Measurements from ENCODE around the gene GASK1A.

Gene GASK1A

DNA sequence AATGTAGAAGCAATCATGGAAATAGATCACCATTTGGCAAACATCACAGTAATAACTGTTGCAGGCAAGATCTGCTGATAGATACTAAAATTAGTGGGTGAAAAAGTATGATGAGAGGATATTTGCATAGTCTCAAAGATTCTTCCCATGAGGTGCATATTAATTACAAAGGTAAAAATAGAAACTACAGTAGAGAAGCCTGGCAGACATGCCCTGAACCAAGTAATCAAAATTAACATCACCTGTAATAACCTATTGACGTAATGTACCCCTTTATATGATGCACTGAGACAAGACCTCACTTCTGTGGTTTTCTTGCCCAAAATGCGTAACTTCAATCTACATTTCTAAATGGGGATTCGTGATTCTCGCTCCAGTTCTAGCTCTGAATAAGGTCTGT, 112.4 kb downstream of the GASK1A start:
- ATAC-seq (no peak), DNase-seq (no peak)

DNA sequence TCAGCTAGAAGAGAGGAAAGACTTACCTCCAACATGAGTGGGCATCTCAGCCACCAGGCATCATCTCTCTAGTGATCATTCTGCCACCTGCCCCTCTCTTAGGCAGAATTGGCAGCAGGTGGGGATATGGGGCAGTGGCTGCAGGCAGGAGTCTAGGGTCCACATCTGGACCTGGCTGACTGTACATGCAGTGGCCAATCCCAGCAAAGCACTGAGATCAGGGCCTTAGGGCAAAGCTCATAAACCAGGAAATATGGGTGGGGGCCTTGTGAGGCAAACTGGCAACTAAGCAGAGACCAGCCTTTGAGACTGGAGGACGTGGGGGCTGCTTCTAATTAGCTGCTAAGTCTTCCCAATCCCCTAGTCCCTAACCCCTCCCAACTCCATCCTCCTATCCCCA, 113.9 kb downstream of the GASK1A start:
- DNase-seq = no peak

DNA sequence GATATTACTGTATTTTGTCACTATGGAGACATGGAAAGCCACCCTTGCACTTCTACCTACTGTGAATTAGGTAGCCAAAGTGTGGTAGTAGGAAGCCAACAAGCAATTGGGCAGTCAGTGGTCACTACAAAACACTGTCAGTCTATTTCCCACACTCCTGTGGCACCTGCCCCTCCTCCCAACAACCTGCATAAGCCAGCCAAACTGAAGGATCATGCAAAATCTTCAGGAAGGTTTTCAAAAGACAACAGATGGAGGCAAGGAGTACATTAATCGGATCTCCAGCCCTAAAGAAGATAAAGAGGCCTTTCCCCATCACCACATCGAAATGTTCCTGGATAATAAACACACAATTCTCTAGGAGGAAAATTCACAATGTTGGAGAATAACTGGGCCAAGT, 114.9 kb downstream of the GASK1A start:
- no peak for DNase-seq
- no peak for ATAC-seq

More for the DNA sequence above, 113.9 kb downstream of the GASK1A start:
- ATAC-seq = no peak

DNA sequence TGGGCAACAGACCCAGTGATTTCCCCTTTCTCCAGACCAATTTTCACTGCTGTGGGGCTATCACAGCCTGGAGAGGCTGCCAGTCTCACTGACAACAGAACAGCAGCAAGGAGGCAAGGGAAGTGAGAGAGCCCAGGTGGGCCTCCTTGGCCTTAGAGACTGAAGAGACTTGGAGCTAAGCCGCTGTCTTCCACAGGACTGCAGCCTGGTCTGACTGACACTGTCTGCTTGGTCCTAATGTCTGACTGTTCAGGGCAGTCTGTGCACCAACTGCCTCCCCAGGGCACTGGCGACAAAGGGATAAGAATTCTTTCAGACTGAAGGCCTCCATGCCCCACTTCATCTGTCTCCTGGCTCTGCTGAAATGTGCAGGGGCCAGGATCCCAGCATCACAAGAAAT, 115.3 kb downstream of the GASK1A start:
- ATAC-seq = no peak
- no peak for DNase-seq

DNA sequence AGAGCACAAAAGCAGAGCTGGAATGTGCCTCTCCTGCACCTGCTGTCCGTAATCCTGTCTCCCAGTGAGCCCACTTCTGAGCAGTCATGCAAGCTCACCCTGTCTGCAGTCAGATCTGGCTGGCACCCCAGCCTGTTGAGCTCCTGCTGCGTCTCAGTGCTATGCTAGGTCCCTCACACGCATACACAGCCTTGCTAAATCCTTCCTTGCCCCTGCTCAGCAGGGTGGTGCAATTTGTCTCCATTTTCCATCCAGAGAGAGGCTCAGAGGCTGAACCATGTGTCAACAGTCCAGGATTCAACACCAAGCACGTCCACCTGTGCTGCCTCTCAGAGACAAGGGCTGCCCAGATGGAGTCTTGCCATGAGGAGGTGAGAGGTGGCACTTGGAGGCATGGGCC, 115.7 kb downstream of the GASK1A start:
- no peak for DNase-seq
- no peak for ATAC-seq

DNA sequence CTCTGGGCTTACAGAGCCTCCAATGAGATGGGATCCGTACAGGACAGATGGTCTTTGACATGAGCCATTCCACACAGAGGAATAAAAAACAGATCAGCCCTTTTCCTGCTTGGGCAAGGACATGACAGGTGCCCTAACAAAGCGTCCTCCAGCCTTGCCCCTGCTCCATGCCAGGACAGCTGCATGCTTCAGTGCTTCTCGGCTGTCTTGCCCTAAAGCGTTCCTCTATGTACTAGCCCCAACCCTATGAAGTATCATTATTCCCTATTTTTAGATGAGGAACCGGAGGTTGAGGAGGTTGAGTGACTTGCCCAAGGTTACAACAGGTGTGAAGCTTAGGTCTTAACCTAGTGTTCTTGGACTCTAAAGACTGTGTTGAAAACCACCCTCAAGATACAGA, 116.3 kb downstream of the GASK1A start:
- no peak for DNase-seq
- ATAC-seq = peak; percentile 9

DNA sequence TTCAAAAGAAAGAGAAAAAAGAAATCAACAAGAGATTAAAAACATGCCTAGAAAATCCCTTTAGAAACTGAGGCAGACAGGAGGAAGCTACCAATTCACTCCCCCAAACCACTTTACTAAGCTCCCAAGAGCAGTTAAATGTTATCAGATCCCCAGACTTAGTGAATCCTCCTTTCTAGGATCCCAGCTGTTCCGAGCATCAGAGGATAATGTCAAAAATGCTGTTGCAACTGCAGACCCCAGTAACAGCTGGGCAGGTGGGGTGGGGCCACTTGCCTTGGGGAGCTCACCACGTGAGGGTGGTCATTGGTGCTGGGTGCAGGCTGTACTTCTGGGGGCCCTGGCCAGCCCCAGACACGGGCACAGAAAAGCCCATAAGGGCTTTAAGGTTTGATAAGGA, 117.7 kb downstream of the GASK1A start:
- ATAC-seq = no peak
- no peak for DNase-seq

DNA sequence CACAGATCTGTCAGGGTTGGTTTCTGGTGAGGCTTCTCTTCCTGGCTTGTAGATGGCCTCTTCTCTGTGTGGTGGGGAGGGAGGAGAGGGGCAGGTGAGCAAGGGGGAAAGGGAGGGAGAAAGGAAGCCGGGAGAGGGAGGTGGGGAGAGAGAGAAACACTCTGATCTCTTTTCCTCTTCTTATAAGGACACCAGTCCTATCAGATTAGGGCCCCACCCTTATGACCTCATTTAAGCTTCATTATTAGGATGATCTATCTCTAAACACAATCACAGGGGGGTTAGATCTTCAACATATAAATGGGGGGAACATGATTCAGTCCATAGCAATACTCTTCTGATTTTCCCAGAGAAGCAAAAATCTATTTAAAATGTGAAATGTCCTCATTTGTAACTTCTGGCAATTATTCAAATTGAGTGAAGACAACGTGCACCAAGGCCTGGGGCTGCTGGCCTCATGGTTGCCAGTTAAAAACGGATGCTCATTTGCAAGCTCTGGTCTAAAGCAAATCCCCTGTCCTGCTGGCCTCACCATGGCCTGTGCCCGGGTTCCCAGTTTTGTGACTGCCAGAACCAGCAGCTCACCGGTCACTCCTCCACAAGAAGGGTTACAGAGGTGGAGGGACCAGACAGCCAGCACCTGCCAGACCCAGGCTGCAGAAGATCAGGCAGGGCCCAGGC, 118.4 kb downstream of the GASK1A start:
- ATAC-seq (no peak), DNase-seq (no peak)

DNA sequence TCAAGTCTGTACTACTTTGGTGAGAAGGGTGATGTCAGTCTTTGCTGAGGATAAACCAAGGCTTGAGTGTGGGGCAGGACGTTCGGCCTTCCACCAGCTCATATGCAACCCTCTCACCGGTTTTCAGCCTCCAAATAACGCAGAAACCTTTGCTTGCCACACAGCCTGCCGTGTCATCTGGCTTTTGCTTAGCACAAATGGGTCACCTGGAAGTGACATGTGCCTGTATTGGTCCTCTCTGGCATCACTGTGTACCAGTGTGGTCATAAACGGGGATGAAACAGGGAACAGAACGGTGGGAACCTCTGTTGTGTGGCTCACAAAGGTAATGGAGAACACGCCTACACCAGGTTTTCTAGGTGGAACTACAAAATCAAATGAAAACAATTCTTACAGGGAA, 119.7 kb downstream of the GASK1A start:
- no peak for ATAC-seq
- no peak for DNase-seq

DNA sequence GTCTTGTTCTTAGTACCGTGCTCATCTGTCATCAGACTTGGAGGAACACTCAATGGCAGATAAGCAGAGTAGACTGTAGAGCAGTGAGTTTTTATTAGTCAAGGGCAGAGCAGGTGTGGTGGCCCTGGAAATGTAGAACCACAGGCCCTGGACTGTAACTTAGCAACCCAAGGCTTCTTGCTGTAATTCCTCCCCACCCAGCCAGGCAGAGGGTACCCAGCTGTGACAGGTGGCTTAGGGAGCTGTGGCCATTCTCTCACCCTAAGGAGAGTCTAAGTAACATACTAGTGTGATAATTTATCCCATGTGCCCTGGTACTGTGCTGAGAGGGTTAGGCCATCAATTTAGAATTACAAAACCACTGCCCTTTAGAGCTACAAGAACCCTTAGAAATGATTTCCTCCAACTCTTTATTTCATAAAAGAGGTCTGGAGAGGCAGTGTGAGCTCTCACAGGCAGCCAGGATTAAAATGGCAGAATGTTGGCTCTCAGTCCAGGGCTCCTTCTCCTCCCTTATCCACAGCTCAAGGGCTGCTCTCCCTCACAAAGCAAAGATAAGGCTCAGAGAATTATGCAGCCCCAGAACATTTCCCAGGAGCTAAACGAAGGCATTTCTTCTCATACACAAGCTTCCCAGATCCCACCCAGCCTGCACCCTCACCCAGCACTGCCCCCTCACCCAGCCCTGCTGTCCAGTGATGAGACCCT, 123.8 kb downstream of the GASK1A start:
- ATAC-seq = no peak
- no peak for DNase-seq

DNA sequence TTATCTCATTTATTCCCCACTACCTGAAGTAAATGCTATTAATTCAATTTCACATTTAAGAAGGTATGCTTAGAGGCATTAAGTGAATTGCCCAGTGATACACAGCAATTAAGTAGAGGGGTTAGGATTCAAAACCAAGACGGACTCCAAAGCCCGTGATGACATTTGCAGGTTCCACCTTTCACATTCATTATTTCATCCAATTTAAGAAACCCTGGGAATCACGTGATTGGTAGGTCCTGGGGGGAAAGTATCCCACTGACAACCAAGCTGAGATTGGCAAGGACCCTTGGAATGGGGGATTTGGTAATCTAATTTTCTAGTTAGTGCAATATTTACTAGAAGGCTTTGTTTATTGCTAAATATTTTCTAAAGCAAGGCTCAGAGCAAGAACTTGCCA, 124.9 kb downstream of the GASK1A start:
- DNase-seq (no peak), ATAC-seq (no peak)

DNA sequence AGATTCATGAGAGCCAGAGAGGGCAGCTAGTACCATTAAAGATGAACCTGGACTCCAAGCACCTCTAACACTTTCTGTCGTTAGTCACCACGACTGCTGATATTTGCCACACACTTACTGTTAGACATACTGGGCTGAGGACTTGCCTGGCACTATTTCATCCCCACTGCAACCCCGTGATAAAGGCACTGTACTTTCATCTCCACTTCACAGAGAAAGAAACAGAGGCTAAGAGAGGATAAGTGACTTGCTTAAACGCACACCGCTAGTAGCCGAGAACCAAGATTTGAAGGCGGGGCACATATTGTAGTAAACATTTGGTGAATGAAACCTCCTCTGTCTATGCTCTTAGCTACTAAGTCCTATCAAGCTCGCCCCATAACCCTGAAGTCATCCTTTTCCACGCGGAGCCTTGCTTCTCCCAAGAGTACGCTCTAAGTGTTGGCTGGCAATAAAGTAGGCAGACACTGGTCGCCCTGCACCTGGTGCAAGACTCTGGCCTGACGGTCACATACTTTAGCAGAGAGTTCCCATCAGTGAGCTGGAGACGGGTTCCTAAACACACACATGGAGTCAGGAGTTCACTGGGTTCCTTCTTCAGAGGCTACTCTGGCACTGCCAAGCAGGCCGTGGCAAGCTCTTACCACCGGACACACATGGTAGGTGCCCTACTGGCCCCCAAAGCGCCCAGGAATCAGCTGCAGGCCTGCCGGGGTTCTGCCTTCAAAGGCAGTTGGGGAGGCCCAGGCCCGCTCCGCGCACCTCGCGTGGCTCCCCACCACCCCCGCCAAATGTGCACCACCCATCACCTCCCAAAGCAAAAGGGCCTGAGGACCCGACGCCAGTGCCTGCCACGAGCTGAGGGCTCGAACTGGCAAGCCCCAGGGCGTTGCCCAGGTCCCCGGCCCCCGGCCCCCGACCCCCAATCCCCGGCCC, 125.8 kb downstream of the GASK1A start:
- ATAC-seq (no peak), DNase-seq (peak; percentile 33)

DNA sequence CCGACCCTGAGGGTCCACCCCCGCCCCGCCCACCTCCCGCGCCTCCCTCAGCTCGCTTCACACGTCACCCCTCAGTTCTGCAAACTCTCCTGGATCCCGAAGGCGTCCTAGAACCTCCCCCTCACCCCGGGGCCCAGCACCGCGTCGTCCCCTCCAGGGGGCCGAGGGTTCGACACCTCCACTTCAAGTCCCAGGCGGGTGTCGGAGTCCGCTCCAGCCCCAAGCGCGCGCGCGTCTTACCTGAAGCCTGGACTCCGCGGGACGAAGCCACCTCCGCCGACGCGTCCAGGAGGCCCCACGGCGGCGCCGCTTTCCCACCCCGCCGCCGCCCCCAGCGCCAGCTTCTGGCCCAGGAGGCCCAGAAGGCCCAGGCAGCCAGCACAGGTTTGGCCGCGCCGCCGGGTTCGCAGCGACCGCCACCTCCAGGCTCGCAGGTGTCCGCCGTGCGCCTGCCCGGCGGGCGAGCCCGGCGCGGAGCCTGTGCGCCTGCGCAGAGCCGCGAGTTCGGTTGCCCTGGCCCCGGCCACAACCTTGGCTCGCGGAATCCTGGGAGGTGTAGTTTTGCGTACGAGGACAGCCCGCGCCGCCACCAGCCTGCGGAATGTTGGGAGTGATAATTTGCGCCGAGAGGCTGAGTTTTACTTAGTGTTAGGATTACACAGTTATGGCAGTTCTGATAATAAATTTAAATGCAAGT, 126.6 kb downstream of the GASK1A start, which contains the start of gene POMGNT2:
TSS of gene POMGNT2 (minus strand) at position 484 of the 697 bp plus-strand sequence. CDS start 24,648 bp downstream, outside the sequence.
- DNase-seq (peak; percentile 92), ATAC-seq (peak; percentile 94)

DNA sequence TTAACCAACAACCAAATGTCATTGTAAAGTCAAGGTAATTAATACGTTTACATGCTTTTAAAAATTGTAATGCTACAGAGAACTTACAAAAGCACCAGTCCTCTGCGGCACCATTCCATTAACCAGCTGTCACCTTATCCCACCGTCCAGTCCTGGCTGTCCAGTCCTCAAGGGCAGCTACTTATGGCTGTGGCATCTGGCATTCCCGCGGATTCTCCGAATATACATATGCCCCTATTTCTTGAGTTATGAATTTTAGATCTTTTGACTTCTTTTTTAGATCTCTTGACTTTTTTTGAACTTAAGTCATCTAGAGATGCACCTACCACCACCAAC, 127.2 kb downstream of the GASK1A start:
- DNase-seq (no peak), ATAC-seq (no peak)
